Umbilical cord (tissue), 2 donors: ENCODE data around the gene ZNF75A. TPM values are rescaled to one million over a fixed set of nuclear protein-coding genes. Genes with fewer than 3 reads are reported as not detected.

Experiments
- DNase-seq: peaks from one replicate; pipeline ENCODE4 v3.0.0-alpha.2; 2015; ENCODE audit warnings: low spot score
- total RNA-seq: library from RNA; depleted of rRNA; stranded (reverse); fragments of >200 nt; gene quantifications from one replicate; pipeline ENCODE4 v1.2.3, GENCODE V29; 2014; ENCODE audit warnings: low replicate concordance; ENCODE audit not compliant: insufficient read depth

Gene ZNF75A
- total RNA-seq, 1 donor from 2014 or later: 28.4 TPM

DNA sequence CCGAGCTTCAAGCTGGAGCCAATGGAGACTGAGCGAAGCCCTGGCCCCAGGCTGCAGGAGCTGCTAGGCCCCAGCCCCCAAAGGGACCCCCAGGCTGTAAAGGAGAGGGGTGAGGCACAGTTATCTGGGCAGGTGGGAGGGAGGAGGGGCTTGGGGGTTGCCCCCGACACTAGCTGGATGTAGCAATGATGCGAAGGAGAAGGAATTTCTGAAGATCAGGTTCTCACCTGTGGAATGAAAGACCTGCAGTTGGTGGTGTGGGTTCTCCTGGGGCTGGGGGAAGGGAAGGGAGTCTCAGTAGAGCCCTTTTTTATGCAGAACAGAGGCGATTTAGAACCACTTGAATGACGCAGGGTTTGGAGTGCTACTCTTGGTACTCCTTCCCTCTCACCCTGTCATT, 20.2 kb upstream of the ZNF75A start:
- no peak for DNase-seq

DNA sequence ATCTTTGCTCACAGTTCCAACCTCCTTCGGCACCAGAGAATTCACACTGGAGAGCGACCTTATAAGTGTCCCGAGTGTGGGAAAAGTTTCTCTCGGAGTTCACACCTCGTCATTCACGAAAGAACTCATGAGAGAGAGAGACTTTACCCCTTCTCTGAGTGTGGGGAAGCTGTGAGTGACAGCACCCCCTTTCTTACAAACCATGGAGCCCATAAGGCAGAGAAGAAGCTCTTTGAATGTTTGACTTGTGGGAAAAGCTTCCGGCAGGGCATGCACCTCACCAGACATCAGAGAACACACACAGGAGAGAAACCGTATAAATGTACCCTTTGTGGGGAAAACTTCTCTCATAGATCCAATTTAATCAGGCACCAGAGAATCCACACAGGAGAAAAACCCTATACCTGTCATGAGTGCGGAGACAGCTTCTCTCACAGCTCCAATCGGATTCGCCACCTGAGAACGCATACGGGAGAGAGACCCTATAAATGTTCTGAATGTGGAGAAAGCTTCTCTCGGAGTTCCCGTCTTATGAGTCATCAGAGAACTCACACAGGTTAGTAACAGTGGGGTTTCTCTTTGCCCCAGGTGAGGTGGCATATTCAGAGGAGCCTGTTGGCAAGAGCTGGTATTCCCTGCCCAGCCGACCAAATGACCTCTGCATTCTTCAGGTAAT, 15.2 kb upstream of the ZNF75A start:
- no peak for DNase-seq

DNA sequence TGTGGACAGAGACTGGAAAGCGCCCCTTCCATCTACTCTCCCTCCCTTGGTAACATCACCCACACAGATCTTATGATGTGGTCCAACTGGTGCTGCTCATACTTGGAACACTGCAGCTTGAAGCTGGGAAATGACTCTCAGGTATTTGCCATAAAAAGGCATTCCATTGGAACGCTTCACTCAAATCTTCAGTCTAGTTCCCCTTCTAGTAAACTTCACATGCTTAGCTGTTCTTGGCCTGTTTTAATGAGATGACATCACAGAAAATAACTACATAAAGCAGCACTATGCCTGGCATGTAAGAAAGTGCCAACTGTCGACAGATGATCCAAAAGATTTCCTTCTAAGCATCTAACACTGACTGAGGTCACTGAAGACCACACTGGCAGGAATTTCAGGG, 12.7 kb upstream of the ZNF75A start:
- no peak for DNase-seq

DNA sequence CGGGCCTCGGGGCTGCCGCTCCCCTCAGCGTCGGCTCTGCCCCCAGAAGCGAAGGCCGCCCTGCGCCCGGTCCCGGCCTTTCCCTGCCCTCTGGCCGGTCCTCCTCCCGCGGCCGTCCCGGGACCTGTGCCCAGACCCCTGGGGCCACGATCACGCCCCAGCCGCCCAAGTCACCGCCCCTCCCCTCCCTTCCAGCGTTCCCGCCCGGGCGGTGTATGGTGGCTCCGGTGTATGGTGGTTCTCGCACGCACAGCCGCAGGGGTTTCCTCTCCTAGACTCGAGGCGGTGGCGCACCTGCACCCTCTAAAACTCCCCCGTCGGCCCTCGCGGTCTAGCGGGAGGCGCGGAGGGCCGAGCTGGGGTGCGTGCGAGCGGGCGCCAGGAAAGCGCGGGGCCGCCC, 10.1 kb upstream of the ZNF75A start:
- no peak for DNase-seq

DNA sequence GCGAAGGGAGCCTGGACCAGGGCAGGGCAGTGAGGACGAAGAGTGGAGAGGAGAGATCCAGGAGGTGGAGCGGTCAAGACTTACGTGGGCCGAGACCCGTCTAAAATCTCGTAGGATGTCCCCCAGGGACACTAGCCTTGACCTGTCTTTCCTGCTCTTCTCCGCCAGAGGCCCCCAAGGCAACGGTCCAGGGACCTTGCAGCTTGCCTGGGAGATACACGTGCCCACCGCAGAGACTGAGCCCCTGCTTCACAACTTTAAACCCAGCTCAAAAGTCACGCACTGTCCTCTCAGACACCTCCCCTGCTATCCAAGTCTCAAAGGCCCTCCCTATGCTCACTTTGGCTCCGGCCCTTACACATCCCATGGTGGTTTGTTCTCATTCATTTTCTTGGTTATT, 9.5 kb upstream of the ZNF75A start:
- DNase-seq: no peak

DNA sequence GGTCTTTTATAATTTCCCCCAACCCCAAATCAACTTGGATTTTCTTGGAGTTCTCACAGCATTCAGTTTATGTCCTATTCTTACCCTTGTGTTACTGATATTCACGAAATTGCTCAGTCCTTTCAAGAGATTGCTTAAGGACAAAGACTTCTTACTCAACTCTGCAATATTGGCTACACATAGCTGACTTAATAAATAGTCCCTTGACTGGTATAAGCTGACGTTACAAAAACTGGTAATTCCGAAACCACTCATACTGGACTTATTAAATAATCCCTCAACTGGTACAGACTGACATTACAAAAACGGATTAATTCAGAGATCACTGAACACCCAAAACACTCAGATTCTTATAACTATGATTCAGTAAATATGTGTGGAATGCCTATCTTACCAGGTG, 927 bp upstream of the ZNF75A start:
- DNase-seq: no peak

DNA sequence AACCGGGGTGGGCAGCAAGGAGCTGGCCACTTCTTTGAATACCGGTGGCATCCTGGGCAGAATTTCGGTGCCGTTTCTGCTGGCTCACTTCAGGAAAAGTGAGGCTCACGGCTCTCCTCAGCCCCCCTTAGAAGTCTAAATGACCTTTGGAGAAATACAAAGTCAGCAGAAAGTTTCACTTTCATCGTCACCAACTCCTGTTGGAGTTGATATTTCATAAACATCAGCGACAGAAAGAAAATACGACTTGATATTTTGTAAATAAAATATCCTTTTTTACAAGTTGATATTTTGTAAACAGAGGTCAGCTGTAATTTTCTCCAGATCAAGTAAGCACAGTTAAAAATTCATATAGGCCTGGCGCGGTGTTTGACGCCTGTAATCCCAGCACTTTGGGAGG, 781 bp downstream of the ZNF75A start:
- no peak for DNase-seq

DNA sequence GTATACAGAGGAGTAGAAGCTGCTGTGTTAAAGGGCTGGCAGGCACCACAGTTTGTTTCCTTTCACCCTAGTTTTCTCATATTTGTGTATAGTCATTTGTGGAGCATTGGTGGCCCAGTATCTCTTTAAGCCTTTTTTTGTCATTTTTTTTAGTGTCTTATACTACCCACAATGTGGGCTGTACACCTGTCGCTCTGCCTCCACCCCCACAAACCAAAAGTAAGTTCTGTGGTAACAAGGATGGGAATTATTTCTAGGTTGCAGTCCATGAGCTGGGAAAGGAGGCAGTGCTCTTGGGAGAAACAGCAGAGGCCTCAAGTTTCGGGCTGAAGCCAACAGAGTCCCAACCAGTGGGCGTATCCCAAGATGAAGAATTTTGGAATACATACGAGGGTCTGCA, 6.2 kb downstream of the ZNF75A start:
- DNase-seq: no peak

DNA sequence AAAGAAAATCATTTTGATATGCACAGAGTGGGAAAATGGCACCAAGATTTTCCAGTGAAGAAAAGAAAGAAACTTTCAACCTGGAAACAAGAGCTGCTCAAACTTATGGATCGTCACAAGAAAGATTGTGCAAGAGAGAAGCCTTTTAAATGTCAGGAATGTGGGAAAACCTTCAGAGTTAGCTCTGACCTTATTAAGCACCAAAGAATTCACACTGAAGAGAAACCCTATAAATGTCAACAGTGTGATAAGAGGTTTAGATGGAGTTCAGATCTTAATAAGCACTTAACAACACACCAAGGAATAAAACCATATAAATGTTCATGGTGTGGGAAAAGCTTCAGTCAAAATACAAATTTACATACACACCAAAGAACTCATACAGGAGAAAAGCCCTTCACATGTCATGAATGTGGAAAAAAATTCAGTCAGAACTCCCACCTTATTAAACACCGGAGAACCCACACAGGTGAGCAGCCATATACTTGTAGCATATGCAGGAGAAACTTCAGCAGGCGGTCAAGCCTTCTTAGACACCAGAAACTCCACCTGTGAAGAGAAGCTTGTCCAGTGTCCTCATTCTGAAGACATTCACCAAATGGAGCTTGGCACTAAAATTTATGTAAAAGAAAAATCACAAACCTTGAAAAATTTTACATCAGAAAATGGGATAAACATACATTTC, 12.2 kb downstream of the ZNF75A start:
- no peak for DNase-seq

DNA sequence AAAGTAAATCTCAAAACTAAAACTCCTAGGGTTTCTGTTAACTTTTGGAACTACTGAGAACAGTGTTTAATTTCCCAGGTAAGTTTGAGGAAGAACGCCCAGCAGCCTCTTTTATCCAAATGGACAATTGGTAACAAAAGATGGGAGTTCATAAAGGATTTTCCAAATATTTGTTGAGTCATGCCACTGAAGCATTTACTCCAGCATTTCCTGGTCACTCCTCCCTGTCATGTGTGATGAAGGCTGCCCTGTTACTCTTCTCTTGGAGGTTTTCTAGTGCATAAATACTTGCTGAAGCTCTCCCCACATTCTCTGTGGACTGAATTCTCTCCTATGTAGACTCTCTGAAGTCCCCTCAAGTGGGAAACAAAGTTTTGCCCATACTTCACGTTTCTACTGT, 16.5 kb downstream of the ZNF75A start:
- no peak for DNase-seq

DNA sequence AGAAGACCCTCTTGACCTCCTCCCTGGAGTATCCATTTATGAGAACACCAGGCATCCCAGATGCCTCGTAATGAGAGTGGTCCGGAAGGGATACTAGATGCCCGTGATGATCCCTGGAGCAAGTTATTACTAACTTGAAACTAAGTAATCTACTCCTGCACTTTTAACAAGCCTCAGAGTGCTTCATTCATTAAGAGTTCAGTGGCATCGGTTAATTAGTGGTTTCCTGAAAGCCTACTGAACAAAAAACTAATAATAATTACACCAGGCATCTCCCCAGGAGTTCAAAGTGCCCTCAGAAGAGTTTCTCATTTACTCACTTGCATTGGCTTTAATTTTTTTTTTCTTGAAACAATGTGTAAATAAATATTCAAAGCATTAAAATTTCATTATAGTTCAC, 22.2 kb downstream of the ZNF75A start:
- no peak for DNase-seq

DNA sequence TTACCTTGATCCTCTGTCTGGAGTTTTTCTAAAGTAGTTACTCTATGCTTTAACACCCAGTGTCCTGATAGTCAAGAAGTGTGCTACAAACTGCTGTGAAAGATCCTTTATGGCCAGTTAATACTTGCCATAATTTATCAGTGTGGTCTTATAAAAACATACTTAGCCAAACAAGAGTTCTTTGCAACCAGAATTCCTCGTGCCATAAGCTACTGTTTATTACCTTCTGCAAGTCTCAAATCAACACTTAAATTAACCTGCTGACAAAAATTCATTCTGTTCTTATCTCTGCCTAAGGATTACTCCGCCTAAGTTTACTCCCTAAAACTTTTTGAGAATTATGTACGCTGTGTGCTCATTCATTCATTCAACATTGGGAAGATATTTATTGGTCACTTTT, 22.8 kb downstream of the ZNF75A start:
- DNase-seq: no peak

DNA sequence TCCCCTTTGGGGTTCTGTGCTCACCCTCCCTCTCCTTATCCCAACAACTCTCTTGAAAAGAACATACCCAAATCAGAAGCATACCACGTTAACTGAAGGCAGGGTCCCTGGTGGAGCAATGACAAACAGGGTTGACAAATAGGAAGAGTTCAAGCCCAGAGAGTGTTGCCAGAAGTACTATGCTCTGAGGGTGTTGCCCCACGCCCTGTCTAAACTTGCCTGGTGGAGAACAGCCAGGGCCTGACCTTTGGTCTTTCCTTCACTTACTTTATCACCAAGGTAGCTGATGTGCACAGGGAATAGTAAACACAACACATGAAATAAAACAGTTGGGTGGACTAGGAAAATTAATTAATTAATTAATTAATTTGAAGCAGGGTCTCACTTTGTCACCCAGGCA, 23.3 kb downstream of the ZNF75A start:
- DNase-seq: no peak

DNA sequence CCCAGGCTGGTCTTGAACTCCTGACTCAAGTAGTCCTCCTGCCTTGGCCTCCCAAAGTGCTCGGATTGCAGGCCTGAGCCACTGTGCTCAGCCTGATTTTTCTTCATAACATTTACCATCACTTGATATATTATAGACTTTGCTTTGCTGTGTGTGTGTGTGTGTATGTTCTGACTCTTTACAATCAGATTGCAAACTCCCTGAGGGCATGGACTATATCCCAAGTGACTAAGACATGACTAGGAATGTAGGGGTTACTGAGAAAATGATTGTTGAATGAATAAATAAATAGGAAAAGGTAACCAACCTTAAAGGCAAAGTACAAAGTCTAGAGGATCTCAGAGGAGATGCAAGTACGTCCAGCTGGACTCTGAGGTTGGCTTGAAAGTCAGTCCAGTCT, 40.7 kb downstream of the ZNF75A start:
- DNase-seq: no peak

DNA sequence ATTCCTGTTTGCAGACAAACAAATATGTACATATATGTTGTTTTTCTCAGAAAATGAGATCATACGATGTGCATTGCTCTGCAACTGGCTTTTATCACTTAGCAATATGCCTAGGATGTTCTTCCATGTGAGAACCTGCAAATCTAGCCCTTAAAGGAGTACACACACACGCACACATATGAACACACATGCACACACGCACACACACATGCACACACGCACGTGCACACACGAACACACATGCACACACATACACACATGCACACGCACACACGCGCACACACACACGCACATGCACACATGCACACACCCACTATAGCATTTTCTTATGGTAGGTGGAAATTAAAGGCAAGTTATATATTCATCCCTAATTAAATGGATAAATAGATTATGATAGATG, 42.3 kb downstream of the ZNF75A start:
- DNase-seq: no peak

DNA sequence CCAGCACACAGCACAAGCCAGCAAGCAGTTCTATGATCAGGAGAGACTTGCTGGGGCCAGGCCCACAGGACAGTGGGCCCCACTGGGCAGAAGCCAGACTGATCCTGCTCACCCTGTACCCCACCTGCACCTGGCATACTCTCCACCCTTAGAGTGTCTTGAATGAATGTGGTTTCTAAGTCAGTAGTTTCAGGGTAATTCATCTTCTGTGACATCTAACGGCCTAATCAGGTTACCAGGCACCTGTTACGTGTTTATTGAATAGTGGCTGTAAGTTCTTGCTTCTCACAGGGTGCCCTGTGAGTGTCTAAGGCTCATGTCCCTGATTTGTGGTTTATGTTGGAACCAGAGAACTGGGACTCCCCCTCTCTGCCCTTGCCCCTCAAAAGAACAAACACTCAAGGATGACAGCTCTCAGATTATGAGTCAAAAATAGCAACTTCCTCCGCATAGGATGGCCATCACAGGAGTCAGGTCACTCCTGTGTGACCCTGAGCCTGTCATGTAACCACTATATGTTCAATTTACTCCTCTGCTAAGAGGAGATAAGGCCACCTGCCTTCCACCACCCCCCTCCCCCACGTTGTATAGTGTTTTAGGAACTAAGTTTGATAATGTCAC, 43.4 kb downstream of the ZNF75A start:
- no peak for DNase-seq

DNA sequence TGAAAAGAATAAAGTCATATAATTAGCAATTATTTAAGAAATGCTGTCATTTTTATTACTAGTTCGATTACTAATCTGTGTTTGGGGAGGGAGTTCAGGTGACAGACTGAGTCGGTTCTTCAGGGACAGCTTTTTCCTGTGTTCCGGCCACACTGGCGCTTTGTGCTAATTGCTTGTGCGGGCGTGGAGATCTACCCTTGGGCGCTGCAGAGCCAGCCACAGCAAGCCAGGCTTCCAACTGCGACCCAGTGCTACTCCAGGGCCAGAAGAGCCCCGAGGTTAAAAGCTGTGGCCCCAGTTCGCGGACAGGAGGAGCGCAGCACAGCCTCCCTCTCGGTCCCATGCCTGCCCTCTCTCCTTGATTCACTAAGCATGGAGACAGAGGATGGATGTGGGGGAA, 43.9 kb downstream of the ZNF75A start:
- no peak for DNase-seq

DNA sequence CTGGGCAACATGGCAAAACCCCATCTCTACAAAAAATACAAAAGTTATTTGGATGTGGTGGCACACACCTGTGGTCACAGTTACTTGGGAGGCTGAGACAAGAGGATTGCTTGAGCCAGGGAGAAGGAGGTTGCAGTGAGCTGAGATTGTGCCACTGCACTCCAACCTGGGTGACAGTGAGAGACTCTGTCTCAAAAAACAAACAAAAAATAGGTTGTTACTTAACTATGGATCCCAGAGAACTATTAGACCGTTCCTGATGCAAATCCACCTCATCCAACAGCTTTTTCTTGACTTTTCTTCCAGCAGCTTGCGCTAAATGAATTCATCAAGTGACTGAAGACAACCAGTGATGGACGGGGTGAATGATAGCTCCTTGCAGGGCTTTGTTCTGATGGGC, 50.3 kb downstream of the ZNF75A start, which contains the start of gene OR2C1:
TSS of gene OR2C1 (plus strand) at position 301 of the 400 bp plus-strand sequence. CDS start at position 353, 52 bp downstream.
- no peak for DNase-seq

DNA sequence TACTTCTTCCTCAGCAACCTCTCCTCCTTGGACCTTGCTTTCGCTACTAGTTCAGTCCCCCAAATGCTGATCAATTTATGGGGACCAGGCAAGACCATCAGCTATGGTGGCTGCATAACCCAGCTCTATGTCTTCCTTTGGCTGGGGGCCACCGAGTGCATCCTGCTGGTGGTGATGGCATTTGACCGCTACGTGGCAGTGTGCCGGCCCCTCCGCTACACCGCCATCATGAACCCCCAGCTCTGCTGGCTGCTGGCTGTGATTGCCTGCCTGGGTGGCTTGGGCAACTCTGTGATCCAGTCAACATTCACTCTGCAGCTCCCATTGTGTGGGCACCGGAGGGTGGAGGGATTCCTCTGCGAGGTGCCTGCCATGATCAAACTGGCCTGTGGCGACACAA, 50.8 kb downstream of the ZNF75A start:
- DNase-seq: no peak

DNA sequence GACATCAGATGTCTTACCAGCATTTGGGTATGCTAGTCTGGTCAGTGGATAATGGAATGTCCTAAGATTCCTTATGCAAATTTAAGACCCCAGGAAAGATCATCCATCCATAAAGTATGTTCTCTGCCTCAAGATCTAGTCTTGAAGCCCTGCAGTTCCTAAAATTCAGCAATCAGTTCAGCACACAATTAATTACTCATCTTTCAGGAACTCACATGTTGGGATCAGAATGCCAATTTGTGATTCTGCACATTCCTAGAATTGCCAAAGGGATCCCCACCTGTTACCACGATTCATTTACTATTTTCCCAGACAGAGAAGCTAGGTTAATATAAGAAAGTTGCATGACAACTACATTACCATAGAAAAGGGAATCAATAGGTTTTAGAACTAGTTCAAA, 53.6 kb downstream of the ZNF75A start:
- DNase-seq: no peak

DNA sequence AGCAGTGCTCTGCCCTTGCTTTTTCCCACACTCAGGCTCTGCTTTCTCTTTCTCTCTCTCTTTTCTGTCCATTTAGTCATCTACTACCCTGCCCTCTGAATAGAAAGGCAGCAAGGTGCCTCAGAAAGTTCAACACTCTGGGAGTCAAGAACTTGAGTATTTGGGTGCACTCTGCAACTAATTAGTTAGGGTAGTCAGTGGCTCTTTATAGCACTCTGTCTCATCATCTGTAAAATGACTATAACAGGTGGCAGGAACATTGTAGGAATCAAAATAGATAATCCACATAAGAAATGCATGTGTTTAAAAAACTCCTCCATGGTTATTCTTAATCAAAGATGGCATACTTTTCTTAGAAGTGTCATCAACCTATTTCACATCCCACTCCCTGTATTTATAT, 57.6 kb downstream of the ZNF75A start:
- DNase-seq: no peak

DNA sequence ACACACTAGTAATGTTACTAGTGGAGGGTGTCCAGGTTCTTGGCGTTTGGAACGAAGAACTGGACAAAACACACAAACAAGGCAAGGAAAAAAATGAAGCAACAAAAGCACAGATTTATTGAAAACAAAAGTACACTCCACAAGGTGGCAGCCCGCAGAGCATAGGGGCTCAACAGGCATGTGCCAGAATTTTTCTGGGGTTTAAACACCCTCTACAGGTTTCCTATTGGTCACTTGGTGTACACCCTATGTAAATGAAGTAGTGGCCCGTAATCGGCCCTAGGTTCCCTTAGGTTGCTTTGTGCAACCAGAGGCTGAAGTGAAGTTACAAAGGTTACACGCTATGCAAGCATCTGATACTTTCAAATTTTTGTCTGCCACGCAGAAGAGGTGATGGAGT, 58.5 kb downstream of the ZNF75A start:
- DNase-seq: no peak

DNA sequence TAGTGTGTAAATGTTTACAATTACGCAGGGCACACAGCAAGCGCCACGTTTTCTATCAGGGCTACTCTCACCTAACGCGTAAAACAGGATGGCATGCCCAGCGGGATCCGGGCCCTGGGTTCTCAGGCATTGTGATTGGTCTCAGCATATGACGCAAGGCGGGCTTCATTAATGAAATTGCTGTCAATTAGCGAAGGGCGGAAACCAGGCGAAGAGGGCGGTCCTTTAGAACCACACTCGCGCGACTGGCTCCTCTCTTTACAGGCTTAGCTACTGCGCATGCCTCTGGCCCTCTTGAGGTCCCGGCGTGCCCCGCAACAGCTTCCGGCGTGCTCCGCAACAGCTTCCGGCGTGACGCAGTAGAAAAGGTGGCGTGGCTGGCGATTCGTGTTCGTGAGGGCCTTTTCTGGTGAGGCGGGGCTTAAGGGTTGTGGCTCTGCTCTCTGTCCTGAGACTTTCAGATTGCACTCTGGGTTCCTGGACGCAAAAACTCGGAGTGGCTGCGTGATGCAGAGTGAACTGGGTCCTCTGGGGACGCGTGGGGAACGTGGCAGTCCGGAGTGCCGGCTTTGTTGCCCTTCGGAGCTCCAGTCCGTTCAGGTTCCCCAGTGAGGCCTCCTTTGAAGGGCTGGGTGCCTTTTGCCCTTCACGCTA, 59.6 kb downstream of the ZNF75A start:
- DNase-seq: peak; percentile 94
